Measurements from ENCODE around the gene PFDN1. TPM values are rescaled to one million over a fixed set of nuclear protein-coding genes. Genes with fewer than 3 reads are reported as not detected.
A peak's percentile ranks its signal among the peaks of the same experiment; 100 is the strongest.

Gene PFDN1
- total and polyA plus RNA-seq, 9 of the 15 experiments (the other 6 are each of a cell fraction or from before 2014, with no cell fraction given), result 45.5 to 215 (median 78.0) TPM

GRCh38 chr5:140213370-140213983 is 89.4 kb downstream of the PFDN1 start:
- WGBS (ENCODE audit: insufficient coverage, low coverage, missing lambda C conversion rate), result 94% methylated on average over 1 of the region's 1 CpG
- no peak for FAIRE-seq

DNA sequence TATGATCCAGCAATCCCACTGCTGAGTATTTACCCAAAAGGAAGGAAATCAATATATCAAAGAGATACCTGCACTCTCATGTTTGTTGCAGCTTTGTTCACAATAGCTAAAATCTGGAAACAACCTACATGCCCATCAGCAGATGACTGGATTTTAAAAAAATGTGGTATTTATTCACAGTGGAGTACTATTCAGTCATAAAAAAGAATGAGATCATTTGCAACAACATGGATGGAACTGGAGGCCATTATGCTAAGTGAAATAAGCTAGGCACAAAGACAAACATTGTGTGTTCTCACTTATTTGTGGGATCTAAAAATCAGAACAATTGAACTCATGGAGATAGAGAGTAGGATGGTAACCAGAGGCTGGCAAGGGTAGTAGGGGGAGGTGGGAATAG is 94.8 kb downstream of the PFDN1 start:
- no peak overlapping the region for H2AFZ ChIP-seq (ENCODE audit: low read depth, low read length)
- peaks cover 40% of the 10 kb centered on the region for H3K36me3 ChIP-seq (ENCODE audit: control insufficient read depth, insufficient read depth, low read length)
- in situ Hi-C loops (cut with MboI), result no loop called here
- H3K9me3 ChIP-seq (replicated peaks; ENCODE audit: control insufficient read depth, insufficient read depth, low read depth, low read length), result no peaks in the 10 kb centered on the region; the same call in 1 of the 2 replicates
- BruUV-seq (replicated peaks), result no TSS peak
- no peaks in the 10 kb centered on the region for H3K9me1 ChIP-seq (ENCODE audit: control insufficient read depth, insufficient read depth, low read length)
- POLR2A ChIA-PET, result no interaction called here
- CTCF ChIA-PET (ENCODE audit: low intra/inter-chr PET ratio), result interaction anchor here (0.6 kb wide), 1 partner anchor 45 kb away, joined by 5 read pairs; no protein-coding TSS in a partner anchor
- DNase-seq (ENCODE audit: extremely low read depth in 1 of 4, low spot score in 3 of 4), result no peak
- peaks cover 39% of the 10 kb centered on the region for H3K79me2 ChIP-seq (ENCODE audit: control insufficient read depth, insufficient read depth, low read length)
- ATAC-seq, result no peak
- intact Hi-C loops (cut with micrococcal nuclease), result no loop called here
- peaks cover 4% of the 10 kb centered on the region in 2 experiments; a peak in 3 of 5 replicates for H3K4me1 ChIP-seq (replicated peaks in 1 of 2; ENCODE audit: control insufficient read depth in 2 of 2, insufficient read depth in 2 of 2, low read length in 2 of 2)
- H3K9ac ChIP-seq (ENCODE audit: insufficient read depth in 1 of 2, low read depth in 2 of 2, low read length in 2 of 2), result no peak overlapping the region
- FAIRE-seq, result no peak
- no peaks in the 10 kb centered on the region; the same call in 1 of the 2 replicates for H4K20me1 ChIP-seq (replicated peaks; ENCODE audit: control insufficient read depth, insufficient read depth, low read length)
- no peak overlapping the region for H3K4me2 ChIP-seq (ENCODE audit: insufficient read depth, low read length)
- H3K4me3 ChIP-seq, result no peak overlapping the region
- no peaks in the 10 kb centered on the region for H3K27me3 ChIP-seq (ENCODE audit: control insufficient read depth in 2 of 2, insufficient read depth in 2 of 2, low read length in 2 of 2)
- no peak overlapping the region for H3K27ac ChIP-seq (ENCODE audit: extremely low read depth, low read depth, low read length)
- no peak for TF ChIP-seq KHSRP (IDR thresholded peaks at IDR 0.05)
- no peak for TF ChIP-seq TFAM (CRISPR knock-in tag; conservative IDR thresholded peaks at IDR 0.05)
- TF ChIP-seq ZNF174 (CRISPR knock-in tag; IDR thresholded peaks at IDR 0.05), result no peak
- TF ChIP-seq EP300 (IDR thresholded peaks at IDR 0.05; ENCODE audit: low read length), result no peak
- peak; percentile 22 for TF ChIP-seq RBM25 (IDR thresholded peaks at IDR 0.05; ENCODE audit: low read depth, low read length, severe bottlenecking)
- no peak for TF ChIP-seq CSDE1 (IDR thresholded peaks at IDR 0.05)
- TF ChIP-seq ZNF584 (CRISPR knock-in tag; IDR thresholded peaks at IDR 0.05; ENCODE audit: low read depth), result no peak
- TF ChIP-seq EWSR1 (IDR thresholded peaks at IDR 0.05; ENCODE audit: borderline replicate concordance, low read depth, partially characterized antibody), result no peak
- TF ChIP-seq ZNF41 (CRISPR knock-in tag; conservative IDR thresholded peaks at IDR 0.05), result no peak
- TF ChIP-seq NFYB (IDR thresholded peaks at IDR 0.05; ENCODE audit: extremely low read depth, insufficient read length), result no peak
- TF ChIP-seq, protein P1, sequence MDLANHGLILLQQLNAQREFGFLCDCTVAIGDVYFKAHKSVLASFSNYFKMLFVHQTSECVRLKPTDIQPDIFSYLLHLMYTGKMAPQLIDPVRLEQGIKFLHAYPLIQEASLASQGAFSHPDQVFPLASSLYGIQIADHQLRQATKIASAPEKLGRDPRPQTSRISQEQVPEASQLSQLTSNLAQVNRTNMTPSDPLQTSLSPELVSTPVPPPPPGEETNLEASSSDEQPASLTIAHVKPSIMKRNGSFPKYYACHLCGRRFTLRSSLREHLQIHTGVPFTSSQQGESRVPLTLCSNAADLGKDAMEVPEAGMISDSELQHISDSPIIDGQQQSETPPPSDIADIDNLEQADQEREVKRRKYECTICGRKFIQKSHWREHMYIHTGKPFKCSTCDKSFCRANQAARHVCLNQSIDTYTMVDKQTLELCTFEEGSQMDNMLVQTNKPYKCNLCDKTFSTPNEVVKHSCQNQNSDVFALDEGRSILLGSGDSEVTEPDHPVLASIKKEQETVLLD (IDR thresholded peaks at IDR 0.05), result no peak
- TF ChIP-seq ZNF57 (CRISPR knock-in tag; IDR thresholded peaks at IDR 0.05), result no peak
- TF ChIP-seq NR2C1 (IDR thresholded peaks at IDR 0.05), result no peak
- TF ChIP-seq NR2C1 (tag; IDR thresholded peaks at IDR 0.05), result no peak

More at GRCh38 chr5:140213370-140213983, 89.4 kb downstream of the PFDN1 start:
- Histone ChIP-seq H2AFZ (ENCODE audit: low read depth, low read length) (no peak overlapping the region), H3K4me3 (no peak overlapping the region), H3K9me3 (replicated peaks; ENCODE audit: control insufficient read depth, insufficient read depth, low read depth, low read length) (no peaks in the 10 kb centered on the region; the same call in 1 of the 2 replicates), H3K36me3 (ENCODE audit: control insufficient read depth, insufficient read depth, low read length) (peaks cover 20% of the 10 kb centered on the region), H3K4me2 (ENCODE audit: insufficient read depth, low read length) (no peak overlapping the region), H3K9ac (ENCODE audit: insufficient read depth in 1 of 2, low read depth in 2 of 2, low read length in 2 of 2) (no peak overlapping the region), H3K27ac (ENCODE audit: extremely low read depth, low read depth, low read length) (no peak overlapping the region), H3K9me1 (ENCODE audit: control insufficient read depth, insufficient read depth, low read length) (no peaks in the 10 kb centered on the region), H3K79me2 (ENCODE audit: control insufficient read depth, insufficient read depth, low read length) (peaks cover 49% of the 10 kb centered on the region), H4K20me1 (replicated peaks; ENCODE audit: control insufficient read depth, insufficient read depth, low read length) (no peaks in the 10 kb centered on the region), H3K4me1 (replicated peaks in 1 of 2; ENCODE audit: control insufficient read depth in 2 of 2, insufficient read depth in 2 of 2, low read length in 2 of 2) (peaks cover 24 to 51% of the 10 kb centered on the region in 2 experiments), H3K27me3 (ENCODE audit: control insufficient read depth in 2 of 2, insufficient read depth in 2 of 2, low read length in 2 of 2) (no peaks in the 10 kb centered on the region)
- in situ Hi-C loops (cut with MboI) (no loop called here), intact Hi-C loops (cut with micrococcal nuclease) (no loop called here)
- CTCF ChIA-PET (ENCODE audit: low intra/inter-chr PET ratio), result no interaction called here
- ATAC-seq, result 0 out of 3 replicates have a peak, but pooled peaks have one; percentile 27
- DNase-seq (ENCODE audit: extremely low read depth in 1 of 4, low spot score in 3 of 4), result no peak
- no TSS peak for BruUV-seq (replicated peaks)
- TF ChIP-seq ARHGAP35 (IDR thresholded peaks at IDR 0.05; ENCODE audit: partially characterized antibody) (no peak), ATF7 (IDR thresholded peaks at IDR 0.05) (no peak), ZNF551 (CRISPR knock-in tag; IDR thresholded peaks at IDR 0.05) (no peak), FOSL1 (tag; conservative IDR thresholded peaks at IDR 0.05) (0 out of 2 replicates have a peak, but pooled peaks have one; percentile 28), CHD4 (IDR thresholded peaks at IDR 0.05; ENCODE audit: insufficient read depth, insufficient replicate concordance, low read depth, low read length, poor library complexity, severe bottlenecking) (no peak), CBFA2T3 (IDR thresholded peaks at IDR 0.05) (no peak), CEBPB (tag; IDR thresholded peaks at IDR 0.05) (no peak), CBX2 (IDR thresholded peaks at IDR 0.05; ENCODE audit: insufficient read depth, low read length, poor library complexity, severe bottlenecking) (no peak)
- POLR2A ChIA-PET, result interaction anchor here (0.5 to 1.0 kb wide), 3 partner anchors 18 to 346 kb away, joined by 3 read pairs; no protein-coding TSS in a partner anchor

Measured in K562 (cell line).